ENCODE measurements around the gene LHCGR.
"Not testable (repeated sequence)": the region's sequence is repeated elsewhere in the genome, so short reads cannot be mapped to it uniquely, and the experiment has no call there.

LHCGR gene

DNA sequence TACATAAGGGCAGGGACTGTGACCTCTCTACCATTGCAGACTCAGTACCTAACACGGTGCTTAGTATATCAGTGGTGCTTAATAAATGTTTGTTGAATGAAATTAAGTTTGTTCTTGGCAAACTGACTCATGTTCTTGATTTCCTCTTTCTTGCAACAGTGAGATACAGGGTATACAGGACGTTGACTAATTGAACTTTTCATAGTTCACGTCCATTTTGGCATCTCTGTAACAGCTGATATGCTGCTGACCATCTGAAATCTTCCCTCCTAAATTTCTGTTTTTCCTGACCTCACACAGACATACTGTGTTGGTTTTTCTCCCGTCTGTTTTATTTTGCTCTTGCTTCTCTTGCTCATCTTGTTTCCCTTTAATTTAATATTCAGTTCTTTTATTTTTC lies 44.2 kb downstream of the LHCGR start:
- no peak for DNase-seq

- no peak for DNase-seq
Measured at GRCh38 chr2:48709096-48710034, 46.2 kb downstream of the LHCGR start.

DNA sequence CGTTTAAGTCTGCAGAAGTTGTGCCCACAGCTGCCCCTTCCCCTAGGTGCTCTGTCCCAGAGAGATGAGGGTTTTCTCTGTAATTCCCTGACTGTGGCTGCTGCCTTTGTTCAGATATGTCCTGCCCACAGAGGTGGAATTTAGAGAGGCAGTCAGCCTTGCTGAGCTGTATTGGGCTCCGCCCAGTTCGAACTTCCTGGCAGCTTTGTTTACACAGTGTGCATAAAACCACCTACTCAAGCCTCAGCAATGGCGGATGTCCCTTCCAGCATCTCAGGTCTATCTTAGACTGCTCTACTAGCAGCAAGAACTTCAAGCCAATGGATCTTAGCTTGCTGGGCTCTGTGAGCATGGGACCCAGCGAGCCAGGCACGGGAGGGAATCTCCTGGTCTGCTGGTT lies 48.1 kb downstream of the LHCGR start:
- DNase-seq = no peak

GRCh38 chr2:48703621-48704020 lies 51.9 kb downstream of the LHCGR start:
- not testable (repeated sequence) for DNase-seq

- no peak for DNase-seq
Measured at GRCh38 chr2:48699348-48699930, 56.1 kb downstream of the LHCGR start.

DNA sequence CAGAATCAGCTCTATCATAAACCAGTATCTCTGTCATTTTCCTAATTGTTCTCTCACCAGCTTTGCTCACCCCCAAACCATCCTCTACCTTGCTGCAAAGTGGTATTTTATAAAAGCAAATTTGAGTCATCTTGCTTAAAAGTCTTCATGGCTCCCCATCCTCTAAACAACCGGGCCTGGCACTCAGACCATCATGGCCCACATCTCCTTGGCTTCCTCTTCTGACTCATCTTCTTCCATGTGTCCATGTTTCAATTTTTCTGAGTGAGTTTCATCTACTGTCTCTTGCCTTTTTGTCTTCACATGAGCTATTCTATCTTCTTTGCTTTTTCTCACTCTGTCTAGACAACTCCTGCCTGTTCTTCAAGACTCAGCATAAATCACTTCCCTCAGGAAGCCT lies 58.6 kb downstream of the LHCGR start:
- no peak for DNase-seq

- DNase-seq = peak in 1 of 56 donors; percentile 12
Measured at GRCh38 chr2:48695991-48696390, 59.5 kb downstream of the LHCGR start.

DNA sequence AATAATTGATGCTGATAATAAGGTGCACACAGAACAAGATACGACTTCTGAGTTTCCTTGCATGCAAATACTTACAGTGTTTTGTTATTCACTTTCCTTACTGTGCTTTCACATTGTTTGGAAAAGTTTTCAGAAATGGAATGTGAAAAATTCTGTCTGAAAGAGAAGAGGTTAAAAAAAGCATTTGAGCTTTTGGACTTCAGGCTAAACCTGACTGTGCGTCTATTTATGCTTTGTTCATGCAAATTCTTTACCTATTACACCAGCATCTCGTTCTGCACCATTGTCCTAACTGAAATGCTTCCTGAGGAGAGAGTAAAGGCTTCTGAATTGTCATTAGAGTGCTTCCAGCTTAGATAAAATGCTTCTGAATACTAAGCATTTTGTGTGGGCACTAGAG lies 61.4 kb downstream of the LHCGR start:
- no peak for DNase-seq

GRCh38 chr2:48693645-48694044 lies 61.9 kb downstream of the LHCGR start:
- DNase-seq = no peak

GRCh38 chr2:48693066-48693465 lies 62.5 kb downstream of the LHCGR start:
- no peak for DNase-seq

GRCh38 chr2:48691935-48692691 lies 63.4 kb downstream of the LHCGR start:
- no peak for DNase-seq

DNA sequence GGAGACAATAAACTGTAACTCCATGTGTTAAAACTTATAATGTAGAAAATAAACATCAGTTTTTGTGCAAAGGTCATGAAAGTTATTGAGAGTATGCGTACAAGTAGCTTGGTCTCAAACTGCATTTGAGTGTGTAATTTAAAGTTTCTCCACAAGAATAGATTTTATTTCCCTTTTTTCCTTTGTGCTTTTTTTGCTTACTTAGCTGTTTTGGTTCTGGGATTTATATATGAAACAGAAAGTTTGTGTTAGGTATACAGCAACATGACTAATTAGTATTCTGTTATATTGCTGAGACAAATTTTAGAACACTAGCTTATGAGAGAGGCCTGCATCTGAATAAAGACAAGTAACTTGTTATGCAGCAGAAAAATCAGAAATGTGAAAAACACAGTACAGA lies 70.4 kb downstream of the LHCGR start:
- DNase-seq = no peak

DNA sequence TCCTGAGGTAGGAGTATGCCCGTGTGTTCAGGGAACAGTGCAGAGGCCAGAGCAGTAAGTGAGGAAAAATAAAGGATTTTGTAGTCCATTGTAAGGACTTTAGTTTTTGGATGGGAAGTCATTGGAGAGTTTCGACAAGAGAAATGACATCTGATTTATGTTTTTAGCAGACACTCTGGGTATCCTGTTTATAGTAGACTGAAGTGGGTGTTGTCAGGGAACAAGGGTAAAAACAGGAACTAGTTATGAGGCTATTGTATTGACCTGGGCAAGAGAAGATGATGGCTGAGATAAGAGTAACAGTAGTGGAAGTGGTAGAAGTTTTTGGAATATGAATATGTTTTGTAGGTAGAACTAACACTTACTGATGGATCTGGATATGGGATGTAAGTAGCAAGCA lies 78.1 kb downstream of the LHCGR start:
- DNase-seq = no peak

DNA sequence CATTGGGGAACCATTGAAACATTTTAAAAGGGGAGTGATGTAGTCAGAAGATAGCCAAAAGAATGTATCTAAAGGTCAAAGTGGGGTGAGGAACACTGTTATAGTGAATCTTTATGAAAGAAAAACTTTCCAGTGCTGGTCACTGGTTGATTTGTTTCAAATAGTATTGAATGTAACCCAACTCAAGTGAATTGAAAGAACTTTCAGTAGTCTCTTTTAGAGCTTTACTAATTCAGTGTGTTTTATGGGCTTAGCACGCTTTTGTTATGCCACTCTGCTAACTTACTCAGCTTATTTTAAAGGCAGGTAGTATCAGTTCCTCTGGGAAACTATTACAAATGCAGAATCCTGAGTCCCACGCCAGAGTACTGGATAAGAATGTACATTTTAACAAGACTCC lies 80.6 kb downstream of the LHCGR start:
- DNase-seq = no peak

DNA sequence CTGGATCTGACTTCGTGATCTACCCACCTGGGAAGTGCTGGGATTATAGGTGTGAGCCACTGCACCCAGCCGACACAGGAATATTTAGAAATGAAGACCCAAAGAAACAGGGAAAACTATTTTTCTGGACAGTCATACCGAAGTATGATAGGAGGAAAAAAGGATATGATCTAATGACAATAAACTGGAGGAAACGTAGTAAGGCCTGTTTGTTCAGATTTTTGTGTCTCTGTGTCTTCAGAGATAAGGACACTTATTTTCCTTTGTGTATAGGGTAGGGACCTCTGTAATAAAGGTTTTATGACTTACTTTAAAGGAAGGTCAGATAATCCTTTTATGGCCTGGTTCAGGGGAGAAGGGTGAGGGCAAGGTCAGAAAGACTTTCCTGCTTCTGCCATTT lies 81.9 kb downstream of the LHCGR start:
- no peak for DNase-seq

GRCh38 chr2:48668992-48669391 lies 86.5 kb downstream of the LHCGR start:
- no peak for DNase-seq

GRCh38 chr2:48651158-48651790 lies 104.2 kb downstream of the LHCGR start:
- no peak for DNase-seq

- DNase-seq = no peak
Measured at GRCh38 chr2:48638261-48638660, 117.3 kb downstream of the LHCGR start.
